Embryonic facial prominence (tissue), 1 donor: ENCODE results near the gene UBR3.

Experiments used
- DNase-seq: peaks from one replicate; pipeline ENCODE4 v3.0.0-alpha.2; 2016; ENCODE audit errors: extremely low spot score

The UBR3 gene

GRCh38 chr2:170006587-170007325 is 179.5 kb downstream of the UBR3 start:
- DNase-seq, result no peak

- DNase-seq, result no peak
Observed at GRCh38 chr2:170009209-170009608, 182.0 kb downstream of the UBR3 start.

GRCh38 chr2:170012773-170013172 is 185.5 kb downstream of the UBR3 start:
- no peak for DNase-seq

- DNase-seq, result no peak
Observed at GRCh38 chr2:170013802-170014551, 186.7 kb downstream of the UBR3 start.

- DNase-seq, result no peak
Observed at GRCh38 chr2:170014769-170015168, 187.5 kb downstream of the UBR3 start.

GRCh38 chr2:170017860-170018532 is 190.7 kb downstream of the UBR3 start:
- DNase-seq, result no peak

GRCh38 chr2:170019060-170019805 is 192.0 kb downstream of the UBR3 start:
- DNase-seq, result no peak

- no peak for DNase-seq
Observed at GRCh38 chr2:170020777-170021176, 193.5 kb downstream of the UBR3 start.

- no peak for DNase-seq
Observed at GRCh38 chr2:170022692-170023091, 195.4 kb downstream of the UBR3 start.

GRCh38 chr2:170024721-170025120 is 197.5 kb downstream of the UBR3 start:
- DNase-seq, result no peak

GRCh38 chr2:170025223-170025622 is 198.0 kb downstream of the UBR3 start:
- DNase-seq, result no peak

GRCh38 chr2:170026361-170026760 is 199.1 kb downstream of the UBR3 start:
- no peak for DNase-seq

- no peak for DNase-seq
Observed at GRCh38 chr2:170029551-170029950, 202.3 kb downstream of the UBR3 start.

- no peak for DNase-seq
Observed at GRCh38 chr2:170030040-170030439, 202.8 kb downstream of the UBR3 start.

GRCh38 chr2:170031288-170031687 is 204.0 kb downstream of the UBR3 start:
- no peak for DNase-seq

GRCh38 chr2:170034596-170034995 is 207.3 kb downstream of the UBR3 start:
- DNase-seq, result no peak

- DNase-seq, result no peak
Observed at GRCh38 chr2:170038734-170039133, 211.5 kb downstream of the UBR3 start.

GRCh38 chr2:170039401-170040172 is 212.3 kb downstream of the UBR3 start:
- DNase-seq, result no peak

- no peak for DNase-seq
Observed at GRCh38 chr2:170044751-170045478, 217.7 kb downstream of the UBR3 start.

- DNase-seq, result no peak
Observed at GRCh38 chr2:170047331-170048065, 220.2 kb downstream of the UBR3 start.
